HL-60/S4 treated with retinoic acid at 250 ng/mL for 4 days and 3 days (cell line): ENCODE results near the gene ACTN4.
"Not testable (repeated sequence)": the region's sequence is repeated elsewhere in the genome, so short reads cannot be mapped to it uniquely, and the experiment has no call there.

ENCODE experiments used
- in situ Hi-C: fragments of 300-500 bp; cut with MboI; formaldehyde crosslinking; loops from 2 replicates; pipeline ENCODE4 v1.7.0; 2022; ENCODE audit warnings: low sequenced_read_pairs

ACTN4 gene

DNA sequence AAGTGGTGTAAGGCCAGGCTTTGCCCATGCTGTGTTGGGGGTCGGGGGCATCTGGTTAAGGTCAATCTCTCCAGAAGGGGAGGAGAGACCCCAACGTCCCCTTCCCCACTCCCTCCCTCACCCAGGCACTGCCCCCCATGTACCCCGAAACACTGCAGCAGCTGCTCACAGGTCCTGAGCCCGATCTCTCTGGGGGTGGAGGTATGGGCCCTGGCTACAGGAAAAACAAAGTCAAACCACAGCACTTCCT, 86.7 kb downstream of the ACTN4 start:
- in situ Hi-C loops, result no loop called here

DNA sequence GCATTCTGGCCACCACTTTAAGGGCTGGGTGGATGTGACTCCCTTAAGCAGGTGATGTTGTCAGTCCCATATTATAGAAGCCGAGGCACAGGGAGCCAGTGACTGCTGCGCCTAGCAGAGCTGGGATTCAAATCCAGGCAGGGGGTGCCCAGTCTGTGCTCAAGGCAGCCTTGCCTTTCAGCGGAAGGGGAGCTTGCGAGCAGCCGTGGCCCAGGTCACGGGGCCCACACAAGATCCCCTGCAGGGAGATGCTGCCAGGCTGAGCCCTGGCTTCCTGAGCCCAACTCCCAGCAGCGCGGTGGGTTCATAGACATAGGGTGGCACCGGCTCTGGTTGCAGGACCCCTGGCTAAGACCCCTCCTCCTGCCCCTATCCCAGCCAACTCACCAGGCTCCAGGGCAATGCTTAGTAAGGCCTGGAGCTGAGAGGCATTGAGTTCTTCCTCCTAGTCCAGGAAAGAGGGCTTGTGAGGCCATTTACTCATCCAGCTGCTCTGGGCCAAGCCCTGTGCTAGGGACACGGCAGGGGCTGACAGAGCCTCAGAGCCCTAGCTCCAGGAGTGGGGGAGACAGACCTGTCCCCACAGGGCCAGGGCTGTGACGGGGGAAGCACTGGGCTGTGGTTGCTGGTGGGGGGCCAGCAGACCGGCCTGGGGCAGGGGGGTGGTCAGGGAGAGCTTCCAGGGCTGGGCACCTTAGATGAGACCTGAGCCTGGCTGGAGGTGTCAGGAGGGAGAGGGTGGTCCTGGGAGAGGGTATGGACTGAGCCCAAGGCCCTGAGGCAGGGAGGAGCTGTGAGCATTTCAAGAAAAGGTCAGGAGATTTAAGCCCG, 87.2 kb downstream of the ACTN4 start:
- in situ Hi-C loops, result no loop called here

- in situ Hi-C loops, result no loop called here
Observed at GRCh38 chr19:38735257-38735686, 87.8 kb downstream of the ACTN4 start.

DNA sequence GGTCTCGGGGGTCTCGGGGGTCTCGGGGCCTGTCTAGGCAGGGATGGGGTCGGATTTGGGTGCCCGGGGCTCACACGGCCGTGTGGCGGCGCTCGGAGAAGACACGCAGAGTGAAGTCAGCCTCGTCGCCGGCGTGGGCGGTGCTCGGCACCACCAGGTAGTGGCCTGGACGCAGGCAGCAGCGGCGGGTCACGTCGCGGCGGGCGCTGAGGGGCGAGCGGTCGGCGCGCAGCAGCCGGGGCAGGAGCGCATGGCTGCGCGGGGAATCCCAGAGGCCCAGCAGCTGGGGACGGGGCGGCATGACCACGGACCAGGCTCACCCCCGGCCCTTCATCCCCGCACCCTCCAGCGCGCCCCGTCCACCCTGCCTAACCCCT, 88.6 kb downstream of the ACTN4 start:
- in situ Hi-C loops, result no loop called here

- in situ Hi-C loops, result no loop called here
Observed at GRCh38 chr19:38736413-38737280, 89.2 kb downstream of the ACTN4 start.

DNA sequence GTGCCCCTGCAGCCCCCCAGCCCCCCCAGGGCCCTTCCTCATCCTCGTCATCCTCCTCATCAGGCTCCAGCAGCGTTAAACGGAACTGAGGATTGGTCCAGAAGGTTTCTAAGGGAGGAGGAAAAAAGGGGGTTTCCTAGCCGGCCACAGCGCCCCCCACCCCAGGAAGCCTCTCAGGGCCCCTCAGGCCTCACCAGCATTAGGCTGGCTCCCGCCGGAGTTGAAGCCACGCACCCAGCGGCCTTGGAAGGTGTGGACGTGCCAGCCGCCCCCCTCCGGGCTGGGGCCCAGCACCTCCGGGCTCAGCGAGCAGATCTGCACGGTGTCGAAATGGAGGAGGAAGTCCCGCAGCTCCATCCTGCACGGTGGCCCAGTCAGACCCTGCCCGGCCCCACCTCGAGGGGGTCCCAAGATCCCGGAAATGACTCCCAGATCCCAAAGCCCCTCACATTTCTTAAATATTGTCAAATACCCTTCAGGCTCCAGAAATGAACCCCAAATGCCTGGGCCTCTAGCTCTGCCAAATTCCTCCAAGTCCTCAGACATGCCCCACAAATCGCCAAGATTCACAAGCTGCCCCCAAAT, 89.9 kb downstream of the ACTN4 start:
- in situ Hi-C loops, result no loop called here

DNA sequence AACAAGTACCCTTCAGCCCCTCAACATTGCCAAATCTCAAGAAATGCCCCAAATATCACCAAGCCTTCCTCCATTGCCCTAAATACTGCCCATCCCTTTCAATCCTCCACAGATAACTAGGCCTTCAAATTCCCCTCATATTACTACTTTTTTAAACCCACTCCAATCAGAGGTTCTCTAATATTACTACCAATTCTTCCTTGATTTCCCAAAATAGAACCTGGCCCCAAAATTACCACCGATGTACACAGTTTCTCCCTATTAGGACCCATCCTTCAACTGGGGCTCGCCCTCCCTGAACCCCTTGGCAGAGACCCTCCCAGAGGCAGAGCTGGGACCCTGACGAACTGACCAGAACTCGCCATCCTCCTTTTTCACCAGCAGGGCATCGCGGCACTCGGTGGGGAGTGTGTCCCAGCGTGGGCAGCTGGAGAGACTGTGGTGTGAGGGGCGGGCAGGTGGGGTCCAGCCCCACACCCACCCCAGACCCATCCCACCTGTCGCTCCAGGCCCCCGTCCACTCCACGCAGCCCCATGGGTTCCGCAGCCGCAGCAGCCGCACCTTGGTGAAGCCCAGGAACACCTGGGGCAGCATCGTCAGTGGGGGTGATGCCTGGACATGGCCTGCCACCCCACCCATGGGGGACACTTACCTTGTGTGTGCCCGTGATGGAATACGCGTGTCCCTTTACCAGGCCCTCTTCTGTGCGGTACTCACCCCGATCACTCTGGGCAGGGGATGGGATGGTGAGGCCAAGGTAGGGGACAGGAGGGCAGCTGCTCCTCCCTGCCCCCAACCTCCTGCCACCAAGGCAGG, 90.7 kb downstream of the ACTN4 start:
- in situ Hi-C loops, result no loop called here

DNA sequence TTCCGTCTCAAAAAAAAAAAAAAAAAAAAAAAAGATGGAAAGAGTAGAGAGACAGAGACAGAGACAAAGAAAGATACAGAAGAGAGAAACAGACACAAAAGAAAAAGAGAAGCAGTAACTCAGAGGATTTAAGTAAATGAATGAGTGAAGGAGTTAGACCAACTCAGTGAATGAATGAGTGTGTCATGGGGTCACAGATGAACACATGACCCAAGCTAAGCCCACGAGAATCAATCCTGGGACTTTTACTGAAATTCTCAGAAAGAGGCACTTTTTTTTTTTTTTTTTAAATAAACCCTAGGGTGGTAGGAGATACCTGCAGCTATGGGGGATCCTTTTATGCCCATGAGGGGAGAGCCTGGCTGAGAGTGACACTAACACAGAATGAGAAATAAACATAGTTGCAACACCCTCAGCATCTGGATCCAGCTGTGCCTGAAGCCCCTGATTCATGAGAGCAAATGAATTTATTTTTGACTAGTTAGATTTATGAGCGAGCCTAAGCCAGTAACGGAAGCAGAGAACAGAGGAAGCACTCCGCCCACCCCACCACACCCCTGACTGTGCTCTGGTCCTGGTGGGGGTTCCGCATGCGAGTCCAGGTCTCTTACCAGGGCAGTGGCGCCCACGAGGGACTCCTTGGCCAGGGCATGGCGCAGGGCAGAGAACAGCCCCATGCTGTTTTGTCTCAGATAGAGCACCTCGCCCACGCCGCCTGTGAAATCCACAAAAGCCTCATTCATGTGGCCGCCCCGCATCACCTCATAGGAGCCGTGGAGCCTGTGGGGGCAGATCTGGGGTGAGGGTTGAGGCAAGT, 92.2 kb downstream of the ACTN4 start:
- in situ Hi-C loops, result no loop called here

GRCh38 chr19:38740257-38740592, 92.8 kb downstream of the ACTN4 start:
- in situ Hi-C loops, result no loop called here

- in situ Hi-C loops, result no loop called here
Observed at GRCh38 chr19:38740932-38741331, 93.5 kb downstream of the ACTN4 start.

DNA sequence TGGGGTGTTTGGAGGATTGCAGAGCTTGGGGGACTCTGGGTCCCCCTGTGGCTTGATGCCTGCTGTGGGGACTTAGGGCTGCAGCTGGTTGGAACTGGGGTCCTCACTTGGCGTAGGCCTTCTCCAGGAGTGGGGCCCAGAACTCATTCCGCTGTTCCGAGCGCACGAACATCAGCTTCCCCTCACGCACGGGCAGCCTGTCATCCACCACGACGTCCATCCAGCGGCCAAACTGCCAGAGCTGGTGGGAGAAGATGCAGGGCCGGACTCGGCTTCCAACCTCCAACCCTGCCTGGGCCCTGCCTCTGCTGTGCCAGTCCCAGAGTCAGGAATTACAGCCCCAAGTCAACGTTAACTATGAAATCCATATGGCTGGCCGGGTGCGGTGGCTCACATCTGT, 94.2 kb downstream of the ACTN4 start:
- in situ Hi-C loops, result no loop called here

DNA sequence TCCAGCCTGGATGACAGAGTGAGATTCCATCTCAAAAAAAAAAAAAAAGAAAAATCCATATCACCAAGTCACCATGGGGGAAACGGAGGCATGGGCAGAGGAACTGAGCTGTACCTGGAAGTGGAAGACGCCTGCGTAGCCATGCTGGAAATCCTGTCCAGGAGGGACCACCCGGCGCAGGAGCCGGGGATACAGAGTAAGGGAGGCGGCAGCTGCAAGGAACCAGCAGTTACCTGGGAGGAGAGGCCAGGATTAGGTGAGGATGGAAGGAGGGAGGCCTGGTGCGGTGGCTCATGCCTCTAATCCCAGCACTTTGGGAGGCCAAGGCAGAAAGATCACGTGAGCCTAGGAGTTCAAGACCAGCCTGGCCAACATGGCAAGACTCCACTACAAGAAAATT, 94.8 kb downstream of the ACTN4 start:
- in situ Hi-C loops, result no loop called here

DNA sequence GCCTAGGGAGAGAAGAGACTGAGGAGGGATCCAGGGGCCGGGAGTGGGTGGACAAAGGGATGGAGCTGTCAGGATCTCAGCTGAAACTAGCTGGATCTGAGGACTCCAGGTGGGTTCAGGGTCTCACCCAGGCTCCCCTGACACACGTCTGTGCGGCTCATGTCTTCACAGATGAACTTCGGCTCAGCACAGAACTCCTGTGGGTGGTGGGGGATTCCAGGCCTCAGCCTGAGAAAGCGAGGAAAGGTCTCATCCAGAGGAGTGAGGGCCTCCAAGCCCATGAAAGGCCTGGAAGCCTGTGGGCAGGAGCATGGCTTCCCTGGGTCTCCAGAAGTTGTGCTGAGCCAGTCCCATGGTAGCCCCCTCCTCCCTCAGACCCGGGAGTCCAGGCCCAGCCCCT, 95.5 kb downstream of the ACTN4 start:
- in situ Hi-C loops, result no loop called here

DNA sequence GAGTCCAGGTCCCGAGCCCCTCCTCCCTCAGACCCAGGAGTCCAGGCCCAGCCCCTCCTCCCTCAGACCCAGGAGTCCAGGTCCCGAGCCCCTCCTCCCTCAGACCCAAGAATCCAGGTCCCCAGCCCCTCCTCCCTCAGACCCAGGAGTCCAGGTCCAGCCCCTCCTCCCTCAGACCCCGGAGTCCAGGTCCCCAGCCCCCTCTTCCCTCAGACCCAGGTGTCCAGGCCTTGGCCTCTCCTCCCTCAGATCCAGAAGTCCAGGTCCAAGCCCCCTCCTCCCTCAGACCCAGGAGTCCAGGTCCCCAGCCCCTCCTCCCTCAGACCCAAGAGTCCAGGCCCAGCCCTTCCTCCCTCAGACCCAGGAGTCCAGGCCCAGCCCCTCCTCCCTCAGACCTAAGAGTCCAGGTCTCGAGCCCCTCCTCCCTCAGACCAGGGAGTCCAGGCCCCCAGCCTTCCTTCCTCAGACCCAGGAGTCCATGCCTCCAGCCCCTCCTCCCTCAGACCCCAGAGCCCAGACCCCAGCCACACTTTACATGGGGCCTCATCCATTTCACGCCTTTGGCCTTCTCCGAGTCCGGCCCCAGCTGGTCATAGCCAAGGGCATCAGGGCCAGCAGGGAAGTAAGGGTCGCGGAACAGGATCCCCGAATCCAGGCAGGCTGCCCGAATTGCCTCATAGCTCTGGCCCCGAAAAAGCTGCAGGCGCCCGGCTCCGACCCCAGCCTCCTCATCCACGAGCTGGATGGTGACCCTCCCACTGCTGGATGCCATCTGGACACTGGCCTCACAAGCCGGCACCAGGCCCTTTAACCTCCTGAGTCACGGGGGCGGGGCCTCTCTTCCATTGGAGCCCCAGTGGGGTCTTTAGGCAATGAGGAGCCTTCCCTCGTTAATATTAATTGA, 96.2 kb downstream of the ACTN4 start:
- in situ Hi-C loops, result no loop called here

GRCh38 chr19:38744298-38744681, 96.8 kb downstream of the ACTN4 start, which contains the start of gene CAPN12:
TSS of gene CAPN12 (minus strand) at chr19:38744474. CDS start at chr19:38744165, 309 bp downstream.
- in situ Hi-C loops, result no loop called here

- in situ Hi-C loops, result no loop called here
Observed at GRCh38 chr19:38744874-38745273, 97.4 kb downstream of the ACTN4 start.

DNA sequence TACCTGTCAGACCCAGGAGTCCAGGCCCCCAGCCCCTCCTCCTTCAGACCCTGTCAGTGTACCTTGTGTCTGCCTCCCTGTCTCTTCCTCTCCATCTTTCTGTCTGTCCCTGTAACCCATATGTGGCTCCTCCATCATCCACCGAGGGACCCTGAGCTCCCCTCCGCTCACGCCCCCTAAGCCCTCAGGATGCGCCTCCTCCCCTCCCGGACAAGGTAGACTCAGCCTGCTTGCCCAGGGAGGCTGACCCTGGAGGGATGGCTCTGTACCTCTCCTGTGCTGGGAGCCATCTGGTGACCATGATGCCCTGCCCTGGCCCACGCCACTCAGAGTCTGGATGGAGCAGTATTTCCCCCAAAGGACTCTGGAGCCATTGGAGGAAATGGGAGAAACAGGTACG, 97.9 kb downstream of the ACTN4 start:
- in situ Hi-C loops, result no loop called here

- in situ Hi-C loops, result not testable (repeated sequence)
Observed at GRCh38 chr19:38753783-38754182, 106.3 kb downstream of the ACTN4 start.

GRCh38 chr19:38754196-38754595, 106.7 kb downstream of the ACTN4 start:
- in situ Hi-C loops, result not testable (repeated sequence)
